HFF-Myc (cell line): ENCODE measurements around the gene LYZL2.
"Not testable (repeated sequence)": the region's sequence is repeated elsewhere in the genome, so short reads cannot be mapped to it uniquely, and the experiment has no call there.

Source experiments
- DNase-seq: peaks from one replicate; pipeline ENCODE4 v3.0.0-alpha.2; 2011; ENCODE audit warnings: low read depth; ENCODE audit errors: extremely low read depth
- H3K4me3 ChIP-seq: replicated peaks from 2 replicates; pipeline ENCODE4 v1.5.1; 2011; ENCODE audit warnings: low read depth, mild to moderate bottlenecking, control low read depth, low read length
- CTCF ChIP-seq: IDR thresholded peaks from 2 replicates; pipeline ENCODE4 v1.5.1; 2012; ENCODE audit warnings: mild to moderate bottlenecking, low read depth, low read length, control low read depth; ENCODE audit errors: missing control alignments

The LYZL2 gene

GRCh38 chr10:30662814-30663213 lies 33.3 kb upstream of the LYZL2 start:
- TF ChIP-seq CTCF: no peak
- DNase-seq: no peak
- no peak overlapping the region for H3K4me3 ChIP-seq

- H3K4me3 ChIP-seq, DNase-seq: not testable (repeated sequence)
These were observed 30.8 kb upstream of the LYZL2 start for GRCh38 chr10:30660314-30660713.

GRCh38 chr10:30656233-30656632 lies 26.7 kb upstream of the LYZL2 start:
- DNase-seq: no peak
- no peak overlapping the region for H3K4me3 ChIP-seq
- TF ChIP-seq CTCF: no peak

- H3K4me3 ChIP-seq, DNase-seq: not testable (repeated sequence)
These were observed 25.4 kb upstream of the LYZL2 start for GRCh38 chr10:30655001-30655400.

GRCh38 chr10:30651470-30652397 lies 22.2 kb upstream of the LYZL2 start:
- H3K4me3 ChIP-seq, DNase-seq: not testable (repeated sequence)

GRCh38 chr10:30647089-30647488 lies 17.5 kb upstream of the LYZL2 start:
- no peak overlapping the region for H3K4me3 ChIP-seq
- DNase-seq: no peak
- TF ChIP-seq CTCF: no peak

- no peak for TF ChIP-seq CTCF
- H3K4me3 ChIP-seq: no peak overlapping the region
- no peak for DNase-seq
These were observed 15.8 kb upstream of the LYZL2 start for GRCh38 chr10:30645340-30645827.

GRCh38 chr10:30644408-30644861 lies 14.9 kb upstream of the LYZL2 start:
- not testable (repeated sequence) for DNase-seq, H3K4me3 ChIP-seq

- not testable (repeated sequence) for H3K4me3 ChIP-seq, DNase-seq
These were observed 14.1 kb upstream of the LYZL2 start for GRCh38 chr10:30643557-30644199.

GRCh38 chr10:30642856-30643255 lies 13.3 kb upstream of the LYZL2 start:
- H3K4me3 ChIP-seq, DNase-seq: not testable (repeated sequence)
